HG03558 (cell line): ENCODE measurements around the gene CACNA1A.
"Not testable (repeated sequence)": the region's sequence is repeated elsewhere in the genome, so short reads cannot be mapped to it uniquely, and the experiment has no call there.

ENCODE experiments used
- ATAC-seq: cut with Tn5 transposase; IDR thresholded peaks from one replicate; pipeline ENCODE4 v1.9.1; 2021; ENCODE audit warnings: moderate number of reproducible peaks; ENCODE audit not compliant: unreplicated experiment; ENCODE audit errors: extremely low read depth

The CACNA1A gene

DNA sequence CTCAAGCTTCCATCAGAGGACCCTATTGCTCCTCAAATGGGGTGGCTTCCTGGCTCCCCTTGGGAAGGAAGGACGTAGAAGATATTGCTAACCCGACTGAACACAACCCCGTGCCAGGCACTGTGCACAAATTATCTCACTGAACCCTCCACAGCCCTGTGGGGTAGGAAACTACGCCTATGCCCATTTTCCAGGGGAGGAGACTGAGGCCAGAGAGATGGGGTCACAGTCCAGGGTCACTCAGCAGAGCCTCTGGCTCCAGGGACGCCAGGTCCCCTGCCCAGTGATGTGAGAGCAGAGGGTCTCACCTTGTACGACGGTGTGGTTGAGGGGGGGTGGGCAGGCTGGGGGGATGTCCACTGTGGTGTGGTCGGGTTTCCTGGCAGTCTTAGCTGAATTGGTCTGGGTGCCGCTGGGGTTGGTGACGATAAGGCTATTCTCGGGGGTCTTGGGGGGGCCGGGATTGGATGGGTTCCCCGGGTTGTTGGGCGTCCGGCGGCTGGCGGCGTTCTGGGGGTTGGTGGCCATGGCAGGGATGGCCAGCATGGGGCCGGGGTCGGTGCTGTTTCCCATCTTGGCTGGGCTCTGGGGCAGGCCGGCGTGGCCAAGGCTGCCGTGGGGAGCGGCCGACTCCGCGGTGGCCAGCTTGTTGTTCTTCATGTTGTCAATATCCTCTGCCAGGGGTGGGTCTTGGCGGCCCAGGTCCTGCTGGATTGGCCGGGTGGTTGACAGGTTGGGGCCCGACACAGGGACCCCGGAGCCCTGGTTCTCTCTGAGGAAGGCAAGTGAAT is 219.9 kb downstream of the CACNA1A start:
- ATAC-seq = no peak

DNA sequence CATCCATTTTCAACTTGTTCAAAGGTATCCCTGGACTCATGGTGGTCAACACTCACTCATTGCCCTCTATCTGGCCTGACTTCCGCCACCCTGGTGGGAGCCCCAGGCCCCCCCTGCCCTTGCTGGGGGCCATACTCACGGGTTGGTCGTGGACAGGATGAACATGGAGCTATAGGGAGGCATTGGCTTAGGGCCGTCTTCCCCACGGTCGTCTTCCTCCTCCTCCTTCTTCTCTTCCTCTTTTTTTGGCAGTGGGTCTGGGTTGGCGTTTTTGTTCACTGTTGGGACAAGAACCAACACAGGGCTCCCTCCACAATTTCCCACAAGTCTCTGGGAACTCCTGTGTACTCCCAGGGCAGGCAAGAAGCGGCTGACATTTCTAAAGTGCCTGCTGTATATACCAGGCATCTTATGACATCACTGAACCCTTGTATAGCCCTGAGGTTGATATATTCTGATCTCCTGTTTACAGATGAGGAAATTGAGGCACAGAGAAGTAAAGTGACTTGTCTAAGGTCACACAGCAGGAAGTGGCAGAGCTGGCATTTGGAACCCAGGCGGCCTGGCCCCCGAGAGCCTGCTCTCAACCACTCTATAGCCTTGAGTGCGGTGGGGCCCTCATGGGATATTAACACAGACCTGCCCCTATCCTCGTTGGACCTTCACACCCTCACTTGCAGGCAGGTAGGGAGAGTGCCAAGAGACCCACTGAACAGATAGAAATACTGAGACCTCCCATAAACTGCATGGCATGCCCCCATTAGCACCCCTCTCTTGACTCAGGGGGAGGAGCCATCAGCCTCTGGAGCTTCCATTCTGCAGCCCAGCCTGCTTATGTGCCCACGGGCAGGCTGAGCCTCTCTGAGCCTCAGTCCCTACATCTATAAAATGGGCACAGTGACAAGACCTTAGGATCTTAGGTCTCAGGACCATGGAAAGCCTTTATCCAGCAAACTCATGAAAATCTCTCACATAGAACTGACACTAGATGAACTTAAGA is 221.1 kb downstream of the CACNA1A start:
- ATAC-seq = no peak

DNA sequence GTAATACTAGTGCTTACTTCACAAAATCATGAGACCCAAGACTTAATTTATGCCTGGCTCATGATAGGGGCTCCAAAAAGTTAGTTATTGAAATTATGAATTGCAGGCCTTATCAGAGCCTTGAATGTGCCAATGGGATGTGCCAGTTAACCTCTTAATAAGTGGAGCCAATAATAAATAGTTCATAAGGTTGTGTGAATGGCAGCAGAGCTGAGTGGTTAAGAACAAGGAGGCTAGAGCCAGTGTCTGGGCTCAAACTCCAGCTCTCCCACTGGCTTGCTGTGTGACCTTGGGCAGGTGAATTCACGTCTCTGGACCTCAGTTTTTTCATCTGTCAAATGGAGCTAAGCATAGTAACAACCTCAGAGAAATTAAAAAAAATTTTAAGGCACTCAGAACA is 222.4 kb downstream of the CACNA1A start:
- no peak for ATAC-seq

GRCh38 chr19:13282486-13283065 is 223.7 kb downstream of the CACNA1A start:
- ATAC-seq = no peak

GRCh38 chr19:13281567-13282291 is 224.6 kb downstream of the CACNA1A start:
- ATAC-seq = no peak

- ATAC-seq = no peak
Measured at GRCh38 chr19:13277104-13277809, 229.0 kb downstream of the CACNA1A start.

- no peak for ATAC-seq
Measured at GRCh38 chr19:13275016-13275722, 231.1 kb downstream of the CACNA1A start.

- ATAC-seq = no peak
Measured at GRCh38 chr19:13270514-13271105, 235.7 kb downstream of the CACNA1A start.

- no peak for ATAC-seq
Measured at GRCh38 chr19:13269348-13269747, 236.9 kb downstream of the CACNA1A start.

- no peak for ATAC-seq
Measured at GRCh38 chr19:13267889-13268288, 238.4 kb downstream of the CACNA1A start.

GRCh38 chr19:13267131-13267530 is 239.1 kb downstream of the CACNA1A start:
- ATAC-seq = no peak

GRCh38 chr19:13262450-13262849 is 243.8 kb downstream of the CACNA1A start:
- no peak for ATAC-seq

- no peak for ATAC-seq
Measured at GRCh38 chr19:13260883-13261653, 245.2 kb downstream of the CACNA1A start.

DNA sequence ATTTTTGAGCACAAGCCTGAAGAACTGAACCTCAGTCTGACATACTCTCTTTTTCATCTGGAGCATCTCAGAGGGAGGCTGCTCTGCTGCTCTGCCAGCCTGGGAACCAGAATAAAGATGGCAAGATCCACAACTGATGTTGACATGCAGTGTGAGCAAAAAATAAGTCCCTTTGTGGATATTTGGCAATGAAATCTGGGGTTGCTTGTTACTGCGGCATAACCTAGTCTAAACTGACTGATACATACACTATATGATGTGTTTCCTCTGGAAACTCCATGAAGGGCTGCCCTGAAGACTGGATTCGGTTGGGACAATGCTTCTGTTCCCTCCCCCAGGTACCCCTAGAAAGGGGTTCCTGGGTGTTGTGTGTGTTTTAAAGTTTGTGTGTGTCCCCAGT is 249.4 kb downstream of the CACNA1A start:
- no peak for ATAC-seq

- not testable (repeated sequence) for ATAC-seq
Measured at GRCh38 chr19:13256398-13256797, 249.9 kb downstream of the CACNA1A start.

DNA sequence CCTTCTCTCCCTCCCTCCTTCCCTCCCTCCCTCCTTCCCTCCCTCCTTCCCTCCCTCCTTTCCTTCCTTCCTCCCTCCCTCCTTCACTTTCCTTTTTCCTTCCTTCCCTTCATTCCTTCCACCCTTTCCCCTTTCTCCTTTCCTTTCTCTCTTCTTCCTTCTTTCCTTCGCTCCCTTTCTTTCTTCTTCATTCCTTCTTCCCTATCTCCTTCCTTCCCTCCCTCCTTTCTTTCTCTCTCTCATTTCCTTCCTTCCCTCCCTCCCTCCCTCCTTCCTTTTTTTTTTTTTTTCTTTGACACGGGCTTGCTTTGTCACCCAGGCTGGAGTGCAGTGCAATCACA is 250.6 kb downstream of the CACNA1A start:
- no peak for ATAC-seq

DNA sequence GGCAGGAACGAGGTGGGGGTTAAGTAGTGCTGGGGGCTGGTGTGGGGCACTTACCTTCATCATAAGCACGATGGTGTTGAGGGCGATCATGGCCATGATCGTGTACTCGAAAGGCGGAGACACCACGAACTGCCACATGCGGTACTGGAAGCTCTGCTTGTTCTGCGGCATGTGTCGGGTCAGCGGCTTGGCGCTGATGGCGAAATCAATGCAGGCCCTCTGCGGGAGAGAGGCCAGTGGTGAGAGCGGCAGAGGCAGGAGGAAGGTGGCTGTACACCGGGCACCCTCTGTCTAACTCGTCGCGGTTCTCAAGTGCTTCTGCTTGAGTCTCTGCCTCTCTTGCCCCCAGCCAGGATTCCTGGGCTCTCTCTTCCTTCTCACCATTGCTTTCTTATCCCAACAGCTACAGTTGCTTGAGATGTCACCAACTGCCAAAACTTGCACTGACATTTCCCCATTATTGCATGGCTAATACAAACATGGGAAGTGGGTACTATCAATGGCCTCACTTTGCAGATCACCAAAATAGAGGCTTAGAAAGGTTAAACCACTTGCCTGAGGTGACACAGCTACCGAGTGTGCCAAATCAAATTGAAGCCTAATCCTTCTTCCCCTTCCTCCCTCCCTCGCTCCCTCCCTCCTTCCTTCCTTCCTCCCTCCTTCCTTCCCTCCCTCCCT is 251.1 kb downstream of the CACNA1A start:
- ATAC-seq = no peak
